GM18861 (cell line): ENCODE measurements around the gene ITM2B.
"Not testable (repeated sequence)": the region's sequence is repeated elsewhere in the genome, so short reads cannot be mapped to it uniquely, and the experiment has no call there.

Source experiments
- ATAC-seq: cut with Tn5 transposase; IDR thresholded peaks from one replicate; pipeline ENCODE4 v1.9.1; 2021; ENCODE audit not compliant: unreplicated experiment

ITM2B gene

DNA sequence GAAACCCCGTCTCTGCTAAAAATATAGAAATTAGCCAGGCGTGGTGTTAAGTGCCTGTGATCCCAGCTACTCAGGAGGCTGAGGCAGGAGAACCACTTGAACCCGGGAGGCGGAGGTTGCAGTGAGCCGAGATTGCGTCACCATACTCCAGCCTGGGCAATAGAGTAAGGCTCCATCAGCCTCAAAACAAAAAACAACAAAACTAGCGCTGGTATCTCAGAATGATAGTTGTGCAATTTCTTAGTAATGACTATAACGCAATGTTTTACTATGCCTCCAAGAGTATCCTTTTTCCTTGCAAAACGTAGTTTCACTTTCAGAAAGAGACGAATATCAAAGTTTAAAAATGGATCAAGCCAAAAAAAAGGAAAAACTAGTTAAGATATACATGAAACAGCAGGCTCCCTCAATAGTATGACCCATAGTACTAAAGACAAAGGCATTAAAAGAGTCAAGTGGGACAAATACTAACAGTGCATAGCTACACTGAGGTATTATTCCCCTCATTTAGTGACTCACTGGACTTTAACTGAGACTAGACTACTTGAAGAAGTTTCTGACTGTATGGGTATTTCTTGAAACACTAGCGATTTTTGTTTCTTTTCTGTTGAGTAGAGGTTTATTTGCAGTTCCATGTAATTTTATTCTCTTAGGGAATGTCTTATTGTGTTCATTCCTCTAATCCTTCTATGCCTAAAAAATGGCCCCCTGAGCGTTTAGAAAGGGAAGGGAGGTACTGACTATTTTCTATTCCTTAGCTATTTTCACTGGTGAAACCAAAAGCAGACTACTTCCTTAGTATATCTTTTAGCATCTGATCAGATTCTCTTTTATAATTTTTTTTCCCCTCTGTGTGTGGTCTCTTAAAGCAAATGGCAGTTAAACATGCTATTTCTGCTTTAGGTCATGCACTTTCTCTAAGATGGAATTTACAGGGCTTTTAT, 10.4 kb upstream of the ITM2B start:
- ATAC-seq = no peak

DNA sequence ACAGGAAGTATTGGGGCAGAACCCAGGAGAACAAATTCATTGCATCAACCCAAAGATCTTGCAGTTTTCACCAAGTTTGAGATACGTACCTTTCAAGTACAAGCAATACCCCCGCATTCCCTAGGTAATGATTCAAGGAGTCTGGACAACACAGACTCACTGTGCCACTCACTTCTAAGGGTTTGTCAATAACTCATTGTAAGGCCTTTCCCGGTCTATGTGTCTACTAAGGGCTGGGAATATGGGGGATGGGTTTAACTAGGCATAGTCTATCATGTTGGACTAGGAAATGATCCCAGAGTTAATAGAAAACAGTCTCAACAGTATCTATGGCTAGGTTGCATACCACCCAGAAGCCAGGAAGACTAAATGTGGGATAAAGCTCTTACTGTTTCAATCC, 8.3 kb upstream of the ITM2B start:
- no peak for ATAC-seq

DNA sequence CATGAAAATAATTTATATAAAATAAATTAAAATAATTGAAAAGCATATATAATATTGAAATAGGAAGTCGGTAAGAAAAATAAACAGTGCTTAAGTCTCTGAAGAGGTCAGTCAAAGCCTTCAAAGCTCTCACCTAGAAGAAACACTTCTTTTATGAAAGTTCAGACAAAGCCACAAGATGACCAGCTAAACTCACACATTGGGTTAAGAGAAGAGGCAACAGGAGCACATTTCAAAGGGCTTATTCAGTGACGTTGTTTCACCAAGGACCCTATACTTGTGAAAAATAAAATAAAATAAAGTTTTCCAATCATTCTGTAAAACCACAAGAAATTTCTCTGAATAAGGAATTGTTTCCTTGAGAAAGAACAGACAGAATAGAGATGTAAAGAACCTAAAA, 2.5 kb upstream of the ITM2B start:
- no peak for ATAC-seq

DNA sequence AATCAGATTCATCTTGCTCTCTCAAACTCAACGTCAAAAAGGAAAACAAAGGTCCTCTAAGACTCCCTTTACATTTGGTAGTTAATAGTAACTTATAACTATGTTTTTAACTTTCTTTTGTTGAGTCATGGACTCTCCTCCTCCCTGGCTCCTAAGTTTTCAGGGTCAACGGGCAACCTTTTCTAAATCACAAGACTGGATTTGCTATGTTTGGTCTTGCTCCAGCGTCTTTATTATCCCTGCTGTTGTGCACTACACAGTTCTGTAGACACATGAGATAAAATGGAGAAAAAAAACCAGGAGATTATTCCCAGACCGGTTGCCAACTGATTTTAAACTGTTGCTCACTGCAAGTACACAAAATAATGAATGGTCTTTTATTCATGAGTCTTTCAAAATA, 1.9 kb upstream of the ITM2B start:
- no peak for ATAC-seq

DNA sequence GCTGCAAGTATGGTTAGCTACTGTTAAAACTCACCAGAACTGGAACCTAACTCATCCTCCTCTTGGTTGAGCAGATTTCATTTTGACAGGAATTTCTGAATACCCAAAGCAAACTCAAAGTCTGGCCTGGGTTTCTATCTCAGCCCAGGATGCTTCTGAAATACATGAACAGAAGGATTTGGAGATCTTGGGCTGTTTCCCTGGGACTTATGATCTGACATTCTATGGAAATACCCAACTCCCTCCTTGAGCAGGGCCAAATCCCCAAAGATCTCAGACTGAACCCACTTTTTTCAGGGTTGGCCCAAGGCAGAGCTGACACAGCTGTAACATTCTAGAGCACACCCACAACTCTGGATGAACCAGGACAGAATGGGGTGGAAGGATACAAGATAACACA, 1.1 kb upstream of the ITM2B start:
- no peak for ATAC-seq

DNA sequence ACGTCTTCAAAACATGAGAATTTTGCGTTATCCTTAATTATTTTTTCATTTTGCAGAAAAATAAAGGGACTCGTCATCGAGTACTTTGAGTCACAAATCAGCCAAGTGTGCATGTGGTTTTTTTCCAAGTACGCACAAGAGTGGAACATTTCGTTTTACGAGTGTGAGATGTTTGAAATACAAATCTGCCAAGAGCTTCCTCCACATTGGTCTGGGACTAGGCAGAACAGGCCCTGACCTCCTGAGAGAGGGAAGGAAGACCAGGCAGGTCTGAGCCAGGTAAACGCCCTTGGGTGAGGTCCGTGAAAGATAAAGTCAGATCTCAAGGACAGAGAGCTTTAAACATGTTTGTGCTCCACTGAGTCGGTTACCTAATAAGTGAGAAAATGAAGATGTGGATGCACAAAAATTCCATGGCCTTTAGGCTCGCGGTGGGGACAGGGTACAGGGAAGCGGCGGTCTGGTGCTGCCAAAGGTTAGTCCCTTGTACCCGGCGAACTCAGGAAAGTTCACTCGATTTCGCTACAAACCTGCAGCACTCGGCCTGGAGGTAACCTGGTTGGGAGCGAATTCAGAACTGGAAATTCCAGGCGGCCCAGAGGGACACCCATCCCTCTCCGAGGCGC, 473 bp upstream of the ITM2B start:
- no peak for ATAC-seq

DNA sequence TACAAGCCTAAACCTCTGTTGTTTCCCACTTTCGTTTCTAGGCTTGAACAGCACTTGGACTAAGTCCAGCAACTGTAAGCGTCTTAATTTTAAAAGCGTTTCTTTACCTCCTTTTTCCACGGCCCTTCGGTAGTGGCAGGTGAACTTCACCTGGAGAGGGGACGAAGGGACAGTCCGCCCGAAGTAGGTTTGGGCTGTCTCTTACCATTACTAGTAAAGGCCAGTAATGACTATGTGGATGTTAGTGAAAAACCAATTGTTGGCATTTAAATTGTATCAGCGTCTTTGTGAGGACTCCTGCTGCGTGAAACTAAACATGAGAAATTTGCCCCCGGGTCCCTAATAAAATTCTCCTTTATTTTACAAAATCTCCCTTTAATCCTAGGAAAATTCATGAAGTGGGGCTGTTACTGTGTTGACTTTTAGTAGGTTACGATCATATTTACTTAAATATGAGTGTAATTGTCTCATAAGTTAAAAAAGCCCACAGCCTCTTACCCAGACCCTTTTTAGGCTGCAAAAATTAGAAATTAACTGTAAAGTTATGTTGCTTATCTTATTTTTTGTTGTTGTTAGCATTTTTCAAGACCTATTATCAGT, 983 bp downstream of the ITM2B start:
- ATAC-seq = no peak

DNA sequence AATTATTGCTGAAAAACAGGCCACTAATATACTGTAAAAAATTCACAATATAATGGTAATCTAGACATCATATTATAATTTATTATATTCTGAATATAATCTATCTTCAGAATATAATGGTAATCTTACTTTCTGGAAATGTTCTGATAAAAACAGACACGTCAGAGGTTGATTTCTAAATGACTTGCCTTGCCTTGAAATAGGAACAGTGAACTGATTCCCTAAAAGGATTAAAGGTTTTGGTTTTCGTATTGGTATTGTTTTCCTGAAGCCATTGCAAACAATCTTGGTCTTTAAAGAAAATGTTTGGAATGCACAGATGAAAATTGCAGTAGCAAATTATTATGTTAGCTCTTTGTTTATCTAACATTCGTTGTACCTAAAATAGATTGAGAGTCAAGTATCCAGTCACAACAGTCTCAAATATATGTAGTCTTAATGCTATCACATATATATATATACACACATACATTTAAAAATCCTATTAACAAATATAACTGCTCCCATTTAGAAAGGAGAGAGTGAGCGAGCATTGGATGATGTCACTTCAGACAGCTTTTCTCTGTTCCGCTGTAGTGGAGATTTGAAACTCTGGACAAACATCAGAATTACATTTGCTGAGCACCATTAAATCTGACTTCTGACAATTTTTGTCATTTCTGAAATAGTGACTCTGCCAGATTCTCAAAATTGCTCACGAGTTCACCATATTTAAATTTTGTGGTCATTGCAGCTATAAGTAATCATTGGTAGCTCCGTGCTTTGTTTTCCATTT, 1.7 kb downstream of the ITM2B start:
- ATAC-seq = peak; percentile 73

- no peak for ATAC-seq
Observed at GRCh38 chr13:48235341-48236135, 2.5 kb downstream of the ITM2B start.

DNA sequence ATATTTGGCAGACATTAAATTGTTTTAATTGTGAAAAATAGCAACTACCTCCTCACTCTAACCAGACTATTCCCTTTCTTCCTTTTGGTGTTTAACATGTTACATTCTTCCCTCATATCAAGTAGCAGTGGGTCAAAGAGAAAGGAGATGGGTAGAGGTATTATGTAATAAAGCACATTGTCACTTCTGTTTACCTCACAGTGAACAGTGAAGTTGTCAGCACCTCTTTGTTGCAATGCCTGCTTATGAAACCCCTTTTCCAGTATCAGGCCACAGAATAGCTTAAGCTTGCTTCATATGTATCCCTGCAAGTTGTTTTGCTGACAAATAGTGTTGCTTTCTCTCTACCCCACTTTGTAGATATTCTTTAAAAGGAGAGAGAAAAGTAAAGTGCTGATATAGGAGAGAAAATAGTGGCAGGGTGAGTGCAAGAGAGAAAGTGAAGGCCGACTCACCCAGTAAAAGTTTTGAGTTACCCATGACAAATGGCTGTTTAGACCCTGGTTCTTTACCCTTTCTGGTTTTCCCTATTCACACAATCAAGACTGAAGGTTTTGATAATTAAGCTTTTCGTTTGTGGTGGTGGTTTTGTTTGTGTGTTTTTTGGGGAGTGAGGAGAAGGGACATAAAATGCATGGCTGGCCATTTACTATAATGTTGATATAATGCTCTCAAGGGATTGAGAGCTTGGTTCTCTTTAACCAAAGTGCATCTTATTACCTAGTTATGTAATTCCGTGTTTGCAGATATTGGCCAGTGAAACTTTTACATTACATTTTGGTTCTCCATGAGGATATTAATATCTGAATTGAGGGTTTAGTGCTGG, 3.7 kb downstream of the ITM2B start:
- no peak for ATAC-seq

GRCh38 chr13:48239369-48239768, 6.4 kb downstream of the ITM2B start:
- not testable (repeated sequence) for ATAC-seq

DNA sequence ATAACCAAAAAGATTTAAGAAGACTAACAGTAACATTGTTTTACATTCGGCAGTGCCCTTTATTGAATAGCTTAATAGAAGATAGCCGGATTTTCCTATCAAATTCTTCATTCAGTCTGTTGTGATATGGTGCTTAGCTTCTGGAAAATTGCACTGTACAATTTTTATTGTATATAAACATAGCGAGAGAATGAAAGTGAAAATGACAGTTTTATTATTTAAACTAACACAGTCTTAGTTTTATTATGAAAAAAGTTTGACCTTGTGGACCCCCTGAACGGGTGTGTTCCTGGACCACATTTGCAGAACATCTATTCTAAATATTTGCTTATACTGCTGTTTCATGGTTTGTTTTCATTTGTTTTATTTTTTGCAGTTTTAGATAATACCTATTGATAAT, 8.6 kb downstream of the ITM2B start:
- ATAC-seq = no peak

GRCh38 chr13:48242677-48243076, 9.7 kb downstream of the ITM2B start:
- no peak for ATAC-seq

- ATAC-seq = no peak
Observed at GRCh38 chr13:48244159-48244558, 11.2 kb downstream of the ITM2B start.

DNA sequence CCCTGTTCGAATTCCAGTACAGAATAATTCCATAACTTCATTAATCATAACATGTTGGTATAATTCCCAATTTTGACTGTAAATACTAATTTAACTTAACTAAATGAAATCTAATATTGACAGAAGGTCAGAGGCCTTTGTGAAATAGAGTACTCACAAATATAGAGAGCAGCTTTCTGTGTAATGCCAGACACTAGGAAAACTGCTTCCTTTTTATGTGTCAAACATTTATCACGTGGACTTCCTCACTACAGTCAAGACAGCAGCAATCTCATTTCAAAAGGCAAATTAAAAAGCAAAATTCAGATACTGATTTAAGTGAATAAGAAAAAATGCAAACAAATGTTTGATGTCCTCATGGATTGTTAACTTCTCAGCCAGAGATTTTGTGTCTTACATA, 13.1 kb downstream of the ITM2B start:
- no peak for ATAC-seq

DNA sequence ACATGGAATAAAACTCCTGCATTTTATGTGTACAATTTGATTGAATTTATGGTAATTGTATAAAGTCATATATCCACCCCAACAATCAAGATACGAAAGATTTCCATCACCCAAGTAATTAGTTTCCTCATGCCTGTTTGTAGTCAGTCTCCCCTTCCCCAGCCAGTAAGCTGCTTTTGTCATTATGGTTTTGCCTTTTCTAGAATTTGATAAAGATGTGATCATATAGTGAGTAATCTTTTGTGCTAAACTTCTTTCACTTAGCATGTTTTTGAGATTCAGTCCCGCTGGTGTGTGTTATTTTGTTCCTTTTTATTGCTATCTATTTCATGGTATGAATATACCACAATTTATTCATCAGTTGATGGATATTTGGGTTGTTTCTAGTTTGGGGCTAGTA, 16.0 kb downstream of the ITM2B start:
- no peak for ATAC-seq

DNA sequence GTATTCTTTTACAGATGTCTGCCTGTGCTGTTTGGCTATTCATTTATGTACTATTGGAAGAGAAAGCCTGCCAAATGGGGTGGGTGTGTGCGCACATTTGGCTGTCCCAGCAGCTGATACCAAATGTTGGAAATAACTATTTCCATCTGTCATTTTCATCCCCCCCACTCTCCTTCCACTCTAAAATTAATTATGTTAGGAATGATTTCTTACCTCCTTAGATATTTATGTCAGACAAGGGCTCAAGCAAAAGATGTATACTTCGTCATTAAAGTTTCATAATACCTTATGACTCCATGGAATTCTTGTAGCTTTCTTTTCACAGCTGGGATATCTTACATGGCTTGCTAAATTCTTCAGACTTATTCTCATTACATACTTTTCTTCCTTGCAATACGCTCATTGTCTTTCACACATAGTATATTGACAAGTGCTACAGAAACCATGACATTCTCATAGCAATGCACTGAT, 18.6 kb downstream of the ITM2B start:
- ATAC-seq = no peak

GRCh38 chr13:48252176-48252575, 19.2 kb downstream of the ITM2B start:
- no peak for ATAC-seq

GRCh38 chr13:48253849-48254248, 20.8 kb downstream of the ITM2B start:
- ATAC-seq = no peak

GRCh38 chr13:48255090-48255489, 22.1 kb downstream of the ITM2B start:
- ATAC-seq = no peak
